ENCODE results near the gene PCBD1. TPM values are rescaled to one million over a fixed set of nuclear protein-coding genes. Genes with fewer than 3 reads are reported as not detected.

PCBD1 gene
- total and polyA plus RNA-seq, 2 donors (not counting 1 experiment from before 2014, with no cell fraction given), result 6.7 to 14.1 TPM

GRCh38 chr10:70917226-70917625 lies 28.9 kb upstream of the PCBD1 start:
- Mint-ChIP-seq H3K4me3 (no peak overlapping the region), H3K4me1 (no peaks in the 10 kb centered on the region)
- no peak for ATAC-seq (ENCODE audit: low read depth)

GRCh38 chr10:70916241-70916640 lies 27.9 kb upstream of the PCBD1 start:
- Histone ChIP-seq H3K36me3 (replicated peaks in 1 of 2; ENCODE audit: control extremely low read depth in 1 of 2, control insufficient read depth in 1 of 2, extremely low read depth in 1 of 2, insufficient read depth in 2 of 2, low read length in 1 of 2) (no peaks in the 10 kb centered on the region), H3K27ac (ENCODE audit: low read length in 2 of 2) (no peak overlapping the region), H3K4me3 (ENCODE audit: control extremely low read depth in 1 of 5, extremely low read depth in 1 of 5, insufficient read depth in 1 of 5, low read depth in 2 of 5, low read length in 4 of 5) (no peak overlapping the region), H3K9me3 (ENCODE audit: control extremely low read depth in 1 of 3, control insufficient read depth in 2 of 3, insufficient read depth in 1 of 3, low read length in 2 of 3) (peaks cover 0 to 4% (median 0%) of the 10 kb centered on the region in 3 donors), H3K4me2 (replicated peaks; ENCODE audit: low read depth, low read length, poor library complexity, severe bottlenecking) (no peak overlapping the region), H3K4me1 (ENCODE audit: control insufficient read depth in 2 of 2, insufficient read depth in 2 of 2, low read length in 2 of 2) (no peaks in the 10 kb centered on the region), H2AFZ (ENCODE audit: insufficient read depth, low read depth, low read length, poor library complexity, severe bottlenecking) (no peak overlapping the region), H3K79me2 (ENCODE audit: control insufficient read depth, insufficient read depth, low read length) (no peaks in the 10 kb centered on the region), H4K20me1 (ENCODE audit: control insufficient read depth, insufficient read depth, low read length, poor library complexity, severe bottlenecking) (no peaks in the 10 kb centered on the region), H3K9ac (ENCODE audit: low read length) (no peak overlapping the region), H3K27me3 (replicated peaks in 1 of 4; ENCODE audit: control extremely low read depth in 1 of 4, control insufficient read depth in 3 of 4, insufficient read depth in 4 of 4, low read length in 3 of 4) (no peaks in the 10 kb centered on the region)
- Mint-ChIP-seq H3K27ac (no peak overlapping the region), H3K27me3 (peaks cover 13% of the 10 kb centered on the region), H3K9me3 (ENCODE audit: insufficient read depth) (no peaks in the 10 kb centered on the region), H3K4me1 (no peaks in the 10 kb centered on the region), H3K4me3 (no peak overlapping the region)
- intact Hi-C loops (cut with micrococcal nuclease), result no loop called here
- ChIA-PET POLR2A (no interaction called here), CTCF (no interaction called here)
- no peak for TF ChIP-seq EZH2 (IDR thresholded peaks at IDR 0.05; ENCODE audit: borderline replicate concordance, insufficient read depth, low read depth, low read length, poor library complexity, severe bottlenecking)
- ATAC-seq (ENCODE audit: low read depth), result no peak
- no peak for DNase-seq
- WGBS (ENCODE audit: insufficient coverage), result 97% methylated on average over 4 of the region's 6 CpGs

More at GRCh38 chr10:70917226-70917625, 28.9 kb upstream of the PCBD1 start:
- H3K79me2 ChIP-seq (ENCODE audit: control insufficient read depth, insufficient read depth, low read length), result no peaks in the 10 kb centered on the region
- DNase-seq, result no peak
- H4K20me1 ChIP-seq (ENCODE audit: control insufficient read depth, insufficient read depth, low read length, poor library complexity, severe bottlenecking), result no peaks in the 10 kb centered on the region
- WGBS (ENCODE audit: insufficient coverage), result 94% methylated on average over 2 of the region's 5 CpGs
- H3K9me3 ChIP-seq (ENCODE audit: control extremely low read depth in 1 of 3, control insufficient read depth in 2 of 3, insufficient read depth in 1 of 3, low read length in 2 of 3), result no peaks in the 10 kb centered on the region
- H3K27ac Mint-ChIP-seq, result no peak overlapping the region
- intact Hi-C loops (cut with micrococcal nuclease), result no loop called here
- H3K9ac ChIP-seq (ENCODE audit: low read length), result no peak overlapping the region
- ChIA-PET POLR2A (no interaction called here), CTCF (no interaction called here)
- TF ChIP-seq EZH2 (IDR thresholded peaks at IDR 0.05; ENCODE audit: borderline replicate concordance, insufficient read depth, low read depth, low read length, poor library complexity, severe bottlenecking), result no peak
- no peak for TF ChIP-seq CTCF (IDR thresholded peaks at IDR 0.05)
- H3K36me3 ChIP-seq (replicated peaks in 1 of 2; ENCODE audit: control extremely low read depth in 1 of 2, control insufficient read depth in 1 of 2, extremely low read depth in 1 of 2, insufficient read depth in 2 of 2, low read length in 1 of 2), result no peaks in the 10 kb centered on the region
- H3K4me1 ChIP-seq (ENCODE audit: control insufficient read depth in 2 of 2, insufficient read depth in 2 of 2, low read length in 2 of 2), result no peaks in the 10 kb centered on the region
- no peak overlapping the region for H3K27ac ChIP-seq (ENCODE audit: low read length in 2 of 2)
- H3K4me2 ChIP-seq (replicated peaks; ENCODE audit: low read depth, low read length, poor library complexity, severe bottlenecking), result no peak overlapping the region
- H3K27me3 Mint-ChIP-seq, result peaks cover 19% of the 10 kb centered on the region
- H3K9me3 Mint-ChIP-seq (ENCODE audit: insufficient read depth), result no peaks in the 10 kb centered on the region
- H3K4me3 ChIP-seq (ENCODE audit: control extremely low read depth in 1 of 5, extremely low read depth in 1 of 5, insufficient read depth in 1 of 5, low read depth in 2 of 5, low read length in 4 of 5), result no peak overlapping the region
- H2AFZ ChIP-seq (ENCODE audit: insufficient read depth, low read depth, low read length, poor library complexity, severe bottlenecking), result no peak overlapping the region
- no peaks in the 10 kb centered on the region for H3K27me3 ChIP-seq (replicated peaks in 1 of 4; ENCODE audit: control extremely low read depth in 1 of 4, control insufficient read depth in 3 of 4, insufficient read depth in 4 of 4, low read length in 3 of 4)
